AG04450 (cell line): ENCODE measurements around the gene MGAT4A. TPM values are rescaled to one million over a fixed set of nuclear protein-coding genes. Genes with fewer than 3 reads are reported as not detected.

Experiments used
- CTCF ChIA-PET: fragments of 300-600, 350-600 bp; formaldehyde crosslinking; extraction: SDS; loops from one replicate; lab custom pipeline; 2022; ENCODE audit warnings: antibody characterized with exemption, inconsistent platforms; lab: Charles Lee
- POLR2A ChIA-PET: fragments of 350-600 bp; formaldehyde crosslinking; extraction: SDS; loops from one replicate; lab custom pipeline; 2021; ENCODE audit warnings: antibody characterized with exemption, inconsistent platforms; lab: Yijun Ruan, JAX
- DNase-seq: peaks from one replicate; pipeline ENCODE4 v3.0.0-alpha.2; 2011; ENCODE audit warnings: low read depth, low spot score
- H3K27ac ChIP-seq: one replicate; pipeline ENCODE4 v1.5.1; 2012; ENCODE audit warnings: low read depth, low read length, control low read depth
- H3K27me3 ChIP-seq: one replicate; pipeline ENCODE4 v1.6.0; 2012; ENCODE audit warnings: low read length; ENCODE audit not compliant: control insufficient read depth, insufficient read depth
- H3K4me3 ChIP-seq: 2 replicates; pipeline ENCODE4 v1.5.1; 2011; ENCODE audit warnings: mild to moderate bottlenecking, low read depth, low read length, control low read depth
- H3K9me3 ChIP-seq: 2 replicates; pipeline ENCODE4 v1.5.1; 2012; ENCODE audit warnings: low read length; ENCODE audit not compliant: control insufficient read depth, insufficient read depth
- polyA plus RNA-seq: library from polyadenylated mRNA; depleted of rRNA; stranded (reverse); fragments of >200 nt; gene quantifications from 2 replicates; pipeline ENCODE4 v1.2.3, GENCODE V29; 2011
- TF ChIP-seq, protein P1 (sequence below): IDR thresholded peaks from 2 replicates; pipeline ENCODE4 v1.5.1; 2011; ENCODE audit warnings: low read depth, low read length, control low read depth, inconsistent platforms

Gene MGAT4A
- polyA plus RNA-seq, 1 experiment, result 0.04 TPM

GRCh38 chr2:98744595-98744994 is 13.7 kb upstream of the MGAT4A start:
- Histone ChIP-seq H3K27me3 (peaks cover 8% of the 10 kb centered on the region), H3K9me3 (no peaks in the 10 kb centered on the region), H3K27ac (no peak overlapping the region), H3K4me3 (no peak overlapping the region)
- CTCF ChIA-PET, result no interaction called here
- POLR2A ChIA-PET, result no interaction called here
- TF ChIP-seq, protein P1, sequence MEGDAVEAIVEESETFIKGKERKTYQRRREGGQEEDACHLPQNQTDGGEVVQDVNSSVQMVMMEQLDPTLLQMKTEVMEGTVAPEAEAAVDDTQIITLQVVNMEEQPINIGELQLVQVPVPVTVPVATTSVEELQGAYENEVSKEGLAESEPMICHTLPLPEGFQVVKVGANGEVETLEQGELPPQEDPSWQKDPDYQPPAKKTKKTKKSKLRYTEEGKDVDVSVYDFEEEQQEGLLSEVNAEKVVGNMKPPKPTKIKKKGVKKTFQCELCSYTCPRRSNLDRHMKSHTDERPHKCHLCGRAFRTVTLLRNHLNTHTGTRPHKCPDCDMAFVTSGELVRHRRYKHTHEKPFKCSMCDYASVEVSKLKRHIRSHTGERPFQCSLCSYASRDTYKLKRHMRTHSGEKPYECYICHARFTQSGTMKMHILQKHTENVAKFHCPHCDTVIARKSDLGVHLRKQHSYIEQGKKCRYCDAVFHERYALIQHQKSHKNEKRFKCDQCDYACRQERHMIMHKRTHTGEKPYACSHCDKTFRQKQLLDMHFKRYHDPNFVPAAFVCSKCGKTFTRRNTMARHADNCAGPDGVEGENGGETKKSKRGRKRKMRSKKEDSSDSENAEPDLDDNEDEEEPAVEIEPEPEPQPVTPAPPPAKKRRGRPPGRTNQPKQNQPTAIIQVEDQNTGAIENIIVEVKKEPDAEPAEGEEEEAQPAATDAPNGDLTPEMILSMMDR, result no peak
- no peak for DNase-seq

DNA sequence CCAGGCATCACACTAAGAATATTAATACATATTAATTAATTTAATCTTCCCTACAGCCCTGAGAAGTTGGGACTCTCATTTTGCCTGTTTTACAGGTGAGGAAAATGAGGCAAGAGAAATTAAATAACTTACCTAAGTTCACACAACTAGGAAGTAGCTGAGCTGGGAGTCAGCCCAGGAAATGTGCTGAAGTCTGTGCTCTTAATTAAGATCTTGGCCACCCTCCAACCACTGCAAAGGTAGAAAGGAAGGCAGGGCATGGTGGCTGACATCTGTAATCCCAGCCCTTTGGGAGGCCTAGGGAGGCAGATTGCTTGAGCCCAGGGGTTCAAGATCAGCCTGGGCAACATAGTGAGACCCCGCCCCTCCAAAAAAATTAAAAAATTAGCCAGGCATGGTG is 12.9 kb upstream of the MGAT4A start:
- ChIA-PET POLR2A (no interaction called here), CTCF (no interaction called here)
- H3K27ac ChIP-seq, result no peak overlapping the region
- no peak overlapping the region for H3K4me3 ChIP-seq
- H3K9me3 ChIP-seq, result no peaks in the 10 kb centered on the region
- DNase-seq, result no peak
- H3K27me3 ChIP-seq, result peaks cover 4% of the 10 kb centered on the region
- TF ChIP-seq, protein P1, result no peak

DNA sequence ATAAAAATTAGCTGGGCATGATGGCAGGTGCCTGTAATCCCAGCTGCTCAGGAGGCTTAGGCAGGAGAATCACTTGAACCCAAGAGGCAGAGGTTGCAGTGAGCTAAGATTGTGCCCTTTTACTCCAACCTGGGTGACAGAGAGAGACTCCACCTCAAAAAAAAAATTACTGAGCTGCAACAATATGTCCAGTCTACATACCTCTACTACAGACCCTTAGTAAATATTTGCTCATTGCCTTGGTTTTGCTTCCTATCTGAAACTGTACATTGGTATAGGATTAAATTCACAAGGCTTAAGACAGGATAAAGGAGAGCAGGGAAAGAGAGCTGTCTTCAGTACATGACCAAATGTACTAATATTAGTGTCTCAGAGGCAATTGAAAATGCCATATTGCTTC is 8.1 kb upstream of the MGAT4A start:
- CTCF ChIA-PET, result no interaction called here
- TF ChIP-seq, protein P1, result no peak
- Histone ChIP-seq H3K27me3 (peaks cover 7% of the 10 kb centered on the region), H3K9me3 (no peaks in the 10 kb centered on the region), H3K27ac (no peak overlapping the region), H3K4me3 (no peak overlapping the region)
- DNase-seq, result no peak
- POLR2A ChIA-PET, result no interaction called here

DNA sequence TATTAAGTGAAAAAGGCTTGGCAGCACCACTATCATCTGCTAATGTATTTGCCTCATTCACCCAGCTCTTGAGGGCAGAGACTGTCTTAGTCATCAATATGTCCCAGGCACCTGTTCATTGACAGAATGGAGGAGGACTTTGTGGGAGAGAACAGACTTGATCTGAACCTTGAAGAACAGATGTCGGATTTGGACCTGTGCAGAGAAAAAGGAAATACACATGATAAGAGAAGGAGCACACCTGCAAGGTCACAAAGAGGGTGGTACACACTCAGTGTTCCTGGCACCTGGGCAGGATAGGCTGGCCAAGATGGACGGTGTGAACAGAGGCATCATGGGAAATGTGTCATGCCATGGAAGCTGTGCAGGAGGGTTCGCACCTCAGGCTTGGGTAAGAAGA is 7.4 kb upstream of the MGAT4A start:
- Histone ChIP-seq H3K9me3 (no peaks in the 10 kb centered on the region), H3K27me3 (peaks cover 7% of the 10 kb centered on the region), H3K4me3 (no peak overlapping the region), H3K27ac (no peak overlapping the region)
- DNase-seq, result no peak
- TF ChIP-seq, protein P1, result no peak
- ChIA-PET POLR2A (no interaction called here), CTCF (no interaction called here)

DNA sequence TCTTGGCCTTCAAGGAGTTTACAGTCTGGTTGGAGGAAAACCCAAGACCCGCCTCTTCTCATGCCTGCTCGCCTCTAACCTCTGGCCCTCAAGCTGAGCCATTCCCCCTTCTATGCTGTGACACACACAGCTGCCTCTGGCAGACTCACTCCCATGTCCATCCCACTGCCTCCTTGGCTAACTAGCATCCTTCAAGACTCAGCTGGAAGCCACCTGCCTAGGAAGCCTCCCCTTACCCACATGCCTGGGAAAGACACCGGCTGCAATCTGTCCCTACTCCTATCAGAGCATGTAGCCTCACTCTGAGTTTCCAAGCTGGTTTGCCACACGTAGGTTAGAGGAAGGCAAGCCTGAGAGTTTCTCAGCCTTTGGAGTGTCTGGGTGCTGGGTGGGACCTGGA is 6.9 kb upstream of the MGAT4A start:
- peaks cover 4% of the 10 kb centered on the region for H3K27me3 ChIP-seq
- no peaks in the 10 kb centered on the region for H3K9me3 ChIP-seq
- no peak for DNase-seq
- ChIA-PET CTCF (no interaction called here), POLR2A (no interaction called here)
- TF ChIP-seq, protein P1, result no peak
- no peak overlapping the region for H3K27ac ChIP-seq
- no peak overlapping the region for H3K4me3 ChIP-seq
